GM18499 (cell line): ENCODE measurements around the gene DAP.

ENCODE experiments used
- ATAC-seq: cut with Tn5 transposase; IDR thresholded peaks from one replicate; pipeline ENCODE4 v1.9.1; 2021; ENCODE audit warnings: moderate number of reproducible peaks; ENCODE audit not compliant: insufficient read depth, unreplicated experiment

DAP gene

DNA sequence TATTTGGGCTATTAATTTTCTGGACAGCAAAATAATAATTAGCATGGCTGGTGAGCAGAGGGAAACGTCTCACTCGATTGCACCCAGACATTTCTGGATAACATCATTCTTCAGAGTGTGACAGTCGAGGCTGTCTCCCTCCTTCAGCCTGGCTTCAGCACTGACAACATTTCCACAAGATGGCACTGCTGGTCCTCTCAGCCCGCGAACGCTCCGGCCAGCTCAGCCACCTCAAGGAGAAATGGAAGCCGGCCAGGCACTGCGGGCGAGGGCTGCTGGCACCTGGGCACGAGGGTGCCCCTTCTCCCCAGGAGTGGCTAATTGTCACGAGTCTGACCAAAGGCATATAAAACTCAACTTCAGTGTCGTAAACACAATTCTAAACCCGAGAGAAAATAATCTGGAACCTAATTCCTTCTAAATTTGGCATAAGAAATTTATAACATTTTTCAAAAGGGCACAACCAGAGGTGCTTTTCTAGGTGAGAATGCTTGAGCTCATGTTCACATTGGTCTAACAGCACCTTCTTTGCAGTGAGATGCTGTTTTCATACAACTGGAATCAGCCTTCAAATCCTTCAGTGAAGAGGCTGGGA is 65.9 kb downstream of the DAP start:
- no peak for ATAC-seq

GRCh38 chr5:10691826-10692785 is 68.9 kb downstream of the DAP start:
- ATAC-seq, result no peak

GRCh38 chr5:10690460-10691440 is 70.3 kb downstream of the DAP start:
- ATAC-seq, result no peak

GRCh38 chr5:10689391-10690081 is 71.5 kb downstream of the DAP start:
- ATAC-seq, result no peak

- no peak for ATAC-seq
Observed at GRCh38 chr5:10688651-10689171, 72.3 kb downstream of the DAP start.

DNA sequence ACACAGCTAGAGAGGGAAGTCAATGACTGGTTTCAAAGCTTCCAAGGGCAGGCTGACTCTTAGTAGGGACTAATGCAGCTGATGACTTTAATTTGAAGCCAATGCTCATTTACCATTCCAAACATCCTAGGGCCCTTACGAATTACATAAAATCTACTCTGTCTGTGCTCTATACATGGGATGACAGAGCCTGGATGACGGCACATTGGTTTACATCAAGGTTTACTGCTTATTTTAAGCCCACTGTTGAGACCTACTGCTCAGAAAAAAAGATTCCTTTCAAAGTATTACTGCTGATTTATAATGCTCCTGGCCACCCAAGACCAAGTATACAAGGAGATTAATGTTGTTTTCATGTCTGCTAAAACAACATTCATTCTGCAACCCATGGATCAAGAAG is 74.1 kb downstream of the DAP start:
- ATAC-seq, result no peak

DNA sequence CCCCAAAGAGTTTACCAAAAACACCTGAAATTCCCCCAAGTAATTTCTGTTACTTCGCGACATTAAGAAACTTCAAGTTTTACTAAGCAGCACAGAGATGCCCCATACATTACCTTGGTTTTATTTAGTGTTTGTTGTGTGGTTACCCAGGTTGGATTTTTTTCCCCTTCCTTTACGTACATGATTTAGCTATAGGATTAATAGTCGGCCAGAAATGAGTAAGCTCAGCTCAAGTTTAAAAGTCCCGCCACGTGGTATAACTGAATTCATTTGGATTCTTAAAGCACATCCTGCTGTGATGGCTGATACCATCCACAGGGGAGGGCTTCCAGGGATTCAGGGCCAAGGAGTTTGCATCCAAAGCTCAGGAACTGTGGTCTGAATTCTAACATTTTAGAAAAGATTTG is 75.9 kb downstream of the DAP start:
- peak; percentile 84 for ATAC-seq

DNA sequence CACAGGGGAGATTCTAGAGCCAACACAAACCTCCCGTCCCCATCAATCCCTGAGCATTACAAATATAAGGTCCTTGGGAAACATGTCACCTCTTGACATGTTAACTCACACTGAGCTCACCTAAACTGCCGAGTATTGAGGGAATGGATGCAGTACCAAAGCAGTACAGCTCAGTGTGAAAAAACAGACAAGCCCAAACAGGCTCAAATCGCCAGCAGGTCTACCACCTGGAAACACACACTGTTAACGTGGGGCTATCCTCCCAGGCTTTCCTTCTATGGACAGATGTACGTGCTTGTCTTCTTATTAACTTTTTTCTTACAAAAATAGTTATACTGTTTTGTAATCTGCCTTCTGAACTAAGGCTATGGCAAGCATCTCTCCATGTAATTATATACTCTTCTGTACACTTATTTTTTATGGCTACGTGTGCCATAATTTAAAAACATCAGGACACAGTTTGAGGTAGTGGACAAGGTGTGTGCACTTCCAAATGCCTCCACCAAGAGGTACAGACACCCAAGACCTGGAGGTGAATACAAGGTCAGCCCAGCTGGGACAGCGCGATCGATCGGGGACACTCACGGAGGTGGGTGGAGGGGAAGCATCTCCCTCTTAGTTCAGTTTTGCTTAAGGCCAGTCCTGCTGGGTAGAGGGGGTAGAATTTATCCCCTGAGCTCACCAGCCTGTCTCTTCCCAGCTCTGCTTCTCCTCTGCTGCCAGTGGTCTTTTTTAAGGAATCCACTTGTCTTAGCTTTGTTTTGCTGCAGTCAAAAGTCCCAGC is 76.5 kb downstream of the DAP start:
- ATAC-seq, result peak; percentile 16

- ATAC-seq, result no peak
Observed at GRCh38 chr5:10682801-10683525, 78.1 kb downstream of the DAP start.

GRCh38 chr5:10681731-10682679 is 79.0 kb downstream of the DAP start:
- no peak for ATAC-seq

- no peak for ATAC-seq
Observed at GRCh38 chr5:10680876-10681481, 80.1 kb downstream of the DAP start.

DNA sequence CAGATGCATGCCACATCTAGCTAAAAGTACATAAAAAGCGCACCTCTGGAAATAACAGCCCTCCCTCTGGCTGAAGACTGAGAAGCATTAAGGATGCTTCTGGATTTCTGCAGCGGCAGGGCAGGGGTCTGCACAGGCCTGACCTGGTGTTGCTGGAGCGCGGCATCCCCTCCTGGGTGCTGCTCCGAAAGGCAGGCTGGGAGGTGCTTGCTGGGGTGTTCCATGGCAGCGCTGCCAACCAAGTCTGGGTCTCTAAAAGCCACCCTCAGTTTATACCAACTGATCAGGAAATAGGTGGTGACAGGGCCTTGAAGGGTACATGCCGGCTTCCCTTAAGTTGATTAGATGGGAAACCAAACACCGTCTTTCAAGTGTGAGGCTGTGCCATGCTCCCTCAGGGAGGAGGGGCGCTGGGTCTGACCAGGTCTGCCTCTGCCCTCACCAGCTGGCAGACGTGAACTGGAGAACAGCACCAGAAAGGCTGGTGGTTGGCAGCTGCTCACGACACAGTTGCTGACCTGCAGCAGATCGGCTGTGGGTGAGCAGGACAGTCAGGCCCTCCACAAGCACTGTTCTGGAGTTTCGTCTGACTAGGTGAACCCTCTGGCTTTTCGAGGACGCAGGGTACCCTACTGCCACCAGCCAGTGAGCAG is 81.6 kb downstream of the DAP start:
- no peak for ATAC-seq

GRCh38 chr5:10678244-10678643 is 82.8 kb downstream of the DAP start:
- ATAC-seq, result no peak

GRCh38 chr5:10677533-10677932 is 83.5 kb downstream of the DAP start:
- no peak for ATAC-seq

DNA sequence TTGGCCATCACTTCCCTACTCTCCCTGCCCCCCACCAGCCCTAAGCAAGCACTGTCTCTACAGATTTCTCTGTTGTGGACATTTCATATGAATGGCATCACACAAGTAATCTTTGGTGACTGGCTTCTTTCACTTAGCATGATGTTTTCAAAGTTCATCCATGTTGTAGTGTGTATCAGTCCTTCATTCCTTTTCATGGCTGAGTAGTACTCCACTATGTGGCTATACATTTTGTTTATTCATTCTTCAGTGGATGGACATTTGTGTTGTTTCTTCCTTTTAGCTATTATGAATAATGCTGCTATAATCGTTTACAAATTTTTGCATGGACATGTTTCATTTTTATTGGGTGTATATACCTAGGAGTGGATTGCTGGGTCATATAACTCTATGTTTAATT is 84.1 kb downstream of the DAP start:
- no peak for ATAC-seq

DNA sequence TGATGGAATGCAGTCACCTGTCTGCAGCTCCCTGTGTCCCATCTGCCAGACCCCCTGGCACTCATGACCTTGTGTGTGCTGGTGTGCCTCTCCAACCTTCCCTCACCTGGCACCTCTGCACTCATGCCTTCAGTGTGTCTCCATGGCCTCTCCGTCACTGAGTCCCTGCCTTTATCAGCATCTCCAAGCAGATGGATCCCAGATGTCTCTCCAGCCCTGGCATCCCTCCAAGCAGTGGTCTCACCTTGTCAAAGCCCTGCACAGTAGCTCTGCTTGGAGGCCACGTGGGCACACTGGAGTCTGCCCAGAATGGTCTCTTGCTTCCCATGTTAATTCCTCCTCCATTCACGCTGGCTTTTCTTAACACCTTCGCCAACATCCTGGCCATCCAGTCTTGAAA is 84.8 kb downstream of the DAP start:
- ATAC-seq, result no peak
